ENCODE results near the gene FHAD1. TPM values are rescaled to one million over a fixed set of nuclear protein-coding genes. Genes with fewer than 3 reads are reported as not detected.

The FHAD1 gene
- total and polyA plus RNA-seq, 2 experiments from 2014 or later = 0.13 to 0.68 TPM

GRCh38 chr1:15205586-15206346, 41.3 kb upstream of the FHAD1 start:
- H3K4me2 ChIP-seq = peak overlapping the region; percentile 8
- peaks cover 52% of the 10 kb centered on the region for H3K79me2 ChIP-seq
- H2AFZ ChIP-seq = no peak overlapping the region
- H3K4me3 ChIP-seq = no peak overlapping the region
- no peaks in the 10 kb centered on the region for H3K36me3 ChIP-seq (replicated peaks; ENCODE audit: insufficient read depth, low read depth)
- WGBS (ENCODE audit: low lambda C conversion rate, missing lambda C conversion rate) = 85% methylated on average over 12 of the region's 12 CpGs
- H3K27ac ChIP-seq = no peak overlapping the region
- no peak for TF ChIP-seq EZH2phosphoT487 (IDR thresholded peaks at IDR 0.05; ENCODE audit: low read depth, severe bottlenecking, unreplicated experiment)
- TF ChIP-seq EZH2 (IDR thresholded peaks at IDR 0.05; ENCODE audit: borderline replicate concordance) = no peak
- no peak for TF ChIP-seq CTCF (IDR thresholded peaks at IDR 0.05; ENCODE audit: poor library complexity)
- no peak for DNase-seq (ENCODE audit: low spot score)
- peaks cover 4% of the 10 kb centered on the region for H4K20me1 ChIP-seq (ENCODE audit: insufficient read depth, poor library complexity, severe bottlenecking)
- peaks cover 45% of the 10 kb centered on the region for H3K4me1 ChIP-seq (ENCODE audit: insufficient read depth)
- no peaks in the 10 kb centered on the region for H3K27me3 ChIP-seq
- no peaks in the 10 kb centered on the region for H3K9me3 ChIP-seq (ENCODE audit: low read depth)
- no peaks in the 10 kb centered on the region for H3K9me2 ChIP-seq (replicated peaks; ENCODE audit: insufficient read depth)

- no peak for TF ChIP-seq EZH2 (IDR thresholded peaks at IDR 0.05; ENCODE audit: borderline replicate concordance)
- no peak for TF ChIP-seq EZH2phosphoT487 (IDR thresholded peaks at IDR 0.05; ENCODE audit: low read depth, severe bottlenecking, unreplicated experiment)
- TF ChIP-seq CTCF (IDR thresholded peaks at IDR 0.05; ENCODE audit: poor library complexity) = no peak
- Histone ChIP-seq H3K27me3 (no peaks in the 10 kb centered on the region), H4K20me1 (ENCODE audit: insufficient read depth, poor library complexity, severe bottlenecking) (peaks cover 4% of the 10 kb centered on the region), H3K36me3 (replicated peaks; ENCODE audit: insufficient read depth, low read depth) (no peaks in the 10 kb centered on the region), H3K4me1 (ENCODE audit: insufficient read depth) (peaks cover 37% of the 10 kb centered on the region), H2AFZ (no peak overlapping the region), H3K4me2 (peak overlapping the region; percentile 8), H3K9me2 (replicated peaks; ENCODE audit: insufficient read depth) (no peaks in the 10 kb centered on the region), H3K27ac (peak overlapping the region; percentile 28), H3K4me3 (no peak overlapping the region), H3K9me3 (ENCODE audit: low read depth) (no peaks in the 10 kb centered on the region), H3K79me2 (peaks cover 57% of the 10 kb centered on the region)
- WGBS (ENCODE audit: low lambda C conversion rate, missing lambda C conversion rate) = 25% methylated on average over 8 of the region's 8 CpGs
- no peak for DNase-seq (ENCODE audit: low spot score)
Measured at GRCh38 chr1:15206418-15207030, 40.5 kb upstream of the FHAD1 start.

GRCh38 chr1:15207031-15207828, 39.8 kb upstream of the FHAD1 start:
- 70% methylated on average over 25 of the region's 25 CpGs for WGBS (ENCODE audit: low lambda C conversion rate, missing lambda C conversion rate)
- no peak for DNase-seq (ENCODE audit: low spot score)
- Histone ChIP-seq H3K4me2 (no peak overlapping the region), H3K4me3 (no peak overlapping the region), H2AFZ (no peak overlapping the region), H3K79me2 (peaks cover 63% of the 10 kb centered on the region), H3K27ac (peak overlapping the region; percentile 28), H3K4me1 (ENCODE audit: insufficient read depth) (peaks cover 33% of the 10 kb centered on the region), H4K20me1 (ENCODE audit: insufficient read depth, poor library complexity, severe bottlenecking) (peaks cover 4% of the 10 kb centered on the region), H3K36me3 (replicated peaks; ENCODE audit: insufficient read depth, low read depth) (no peaks in the 10 kb centered on the region), H3K9me3 (ENCODE audit: low read depth) (no peaks in the 10 kb centered on the region), H3K27me3 (no peaks in the 10 kb centered on the region), H3K9me2 (replicated peaks; ENCODE audit: insufficient read depth) (no peaks in the 10 kb centered on the region)
- TF ChIP-seq CTCF (IDR thresholded peaks at IDR 0.05; ENCODE audit: poor library complexity) (no peak), EZH2 (IDR thresholded peaks at IDR 0.05; ENCODE audit: borderline replicate concordance) (no peak), EZH2phosphoT487 (IDR thresholded peaks at IDR 0.05; ENCODE audit: low read depth, severe bottlenecking, unreplicated experiment) (no peak)

Data from hepatocyte (in vitro differentiated cells).